UCSD-AML1 (cell line): ENCODE measurements around the gene IQCH.
"Not testable (repeated sequence)": the region's sequence is repeated elsewhere in the genome, so short reads cannot be mapped to it uniquely, and the experiment has no call there.

Experiments used
- DNase-seq: peaks from one replicate; lab custom pipeline; 2025; ENCODE audit not compliant: unreplicated experiment; lab: John Stamatoyannopoulos, UW

IQCH gene

DNA sequence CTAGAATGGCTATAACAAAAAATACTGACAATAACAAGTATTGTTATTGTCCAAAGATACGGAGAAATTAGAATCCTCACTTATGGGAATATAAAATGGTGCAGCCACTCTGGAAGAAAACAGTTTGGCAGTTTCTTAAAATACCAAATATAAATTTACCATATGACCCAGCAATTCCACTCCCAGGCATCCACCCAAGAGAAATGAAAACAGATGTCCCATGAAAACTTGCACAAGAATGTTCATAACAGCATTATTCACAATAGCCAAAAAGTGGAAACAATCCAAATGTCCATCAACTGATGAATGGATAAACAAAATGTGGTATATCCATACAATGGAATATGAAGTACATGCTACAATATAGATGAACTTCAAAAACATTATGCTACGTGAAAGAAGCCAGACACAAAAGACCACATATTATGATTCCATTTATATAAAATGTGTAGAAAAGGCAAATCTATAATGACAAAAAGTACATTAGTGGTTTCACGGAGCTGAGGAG is 9.6 kb upstream of the IQCH start:
- DNase-seq, result no peak

DNA sequence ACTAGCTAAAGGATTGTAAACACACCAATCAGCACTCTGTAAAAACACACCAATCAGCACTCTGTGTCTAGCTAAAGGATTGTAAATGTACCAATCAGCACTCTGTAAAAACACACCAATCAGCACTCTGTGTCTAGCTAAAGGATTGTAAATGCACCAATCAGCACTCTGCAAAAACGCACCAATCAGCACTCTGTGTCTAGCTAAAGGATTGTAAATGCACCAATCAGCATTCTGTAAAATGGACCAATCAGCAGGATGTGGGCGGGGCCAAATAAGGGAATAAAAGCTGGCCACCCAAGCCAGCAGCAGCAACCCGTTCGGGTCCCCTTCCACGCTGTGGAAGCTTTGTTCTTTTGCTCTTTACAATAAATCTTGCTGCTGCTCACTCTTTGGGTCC is 8.0 kb upstream of the IQCH start:
- not testable (repeated sequence) for DNase-seq

GRCh38 chr15:67248011-67248505 is 6.5 kb upstream of the IQCH start:
- no peak for DNase-seq

GRCh38 chr15:67249830-67250229 is 4.8 kb upstream of the IQCH start:
- no peak for DNase-seq

GRCh38 chr15:67251318-67251717 is 3.3 kb upstream of the IQCH start:
- no peak for DNase-seq

GRCh38 chr15:67253101-67253500 is 1.5 kb upstream of the IQCH start:
- DNase-seq, result no peak

GRCh38 chr15:67253549-67254237 is 893 bp upstream of the IQCH start:
- no peak for DNase-seq

GRCh38 chr15:67256051-67256450 is 1.5 kb downstream of the IQCH start:
- DNase-seq, result no peak

DNA sequence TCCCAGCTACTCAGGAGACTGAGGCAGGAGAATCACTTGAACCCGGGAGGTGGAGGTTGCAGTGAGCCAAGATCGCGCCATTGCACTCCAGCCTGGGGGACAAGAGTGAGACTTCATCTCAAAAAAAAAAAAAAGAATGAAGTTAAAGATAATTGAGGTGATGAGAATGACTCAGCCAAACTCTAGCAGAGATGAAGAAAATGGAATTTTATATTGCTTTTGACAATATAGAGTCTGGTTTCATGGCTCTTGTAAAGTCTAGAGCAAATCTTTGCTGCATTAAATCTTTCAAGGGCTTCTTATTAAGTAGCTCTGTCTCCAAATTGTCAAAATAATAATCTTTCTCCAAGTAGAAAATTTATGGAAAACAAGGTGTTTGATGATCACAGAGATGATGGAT is 3.8 kb downstream of the IQCH start:
- DNase-seq, result not testable (repeated sequence)

DNA sequence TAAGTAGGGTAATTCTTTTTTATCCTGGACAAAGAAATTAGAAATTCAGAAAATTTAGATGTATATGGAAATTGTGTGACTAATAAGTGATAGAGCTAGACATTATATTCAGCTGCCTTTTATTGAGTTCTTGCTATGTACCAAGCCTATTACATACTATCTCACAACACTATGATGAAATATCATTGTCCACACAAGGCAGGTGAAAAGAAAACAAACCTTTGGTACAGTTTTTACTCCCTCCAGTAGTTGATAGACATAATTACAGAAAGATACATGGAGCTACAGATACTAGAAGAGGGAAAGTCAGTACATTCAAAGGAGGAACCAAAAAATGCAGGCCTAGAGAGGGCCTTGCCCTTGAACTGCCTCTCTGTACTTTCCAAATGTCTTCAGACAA is 4.8 kb downstream of the IQCH start:
- DNase-seq, result no peak

DNA sequence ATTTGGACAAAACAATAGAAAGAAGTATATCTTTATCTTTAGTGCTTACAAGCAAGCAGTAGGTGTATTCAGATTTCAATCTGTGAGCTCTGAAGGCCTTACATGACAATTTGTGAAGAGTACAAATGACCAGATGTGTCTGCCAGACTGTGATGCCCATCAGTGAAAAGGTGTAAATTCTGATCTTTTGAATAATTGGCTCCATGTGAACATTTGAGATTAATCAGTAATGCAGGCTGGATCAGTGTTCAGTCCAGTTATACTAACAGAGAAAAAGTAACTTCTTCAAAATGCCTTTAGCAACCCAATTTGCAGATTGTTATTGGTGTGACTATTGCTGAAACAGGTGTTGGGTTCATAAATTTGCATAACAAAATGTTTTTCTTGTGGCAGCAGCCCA is 5.2 kb downstream of the IQCH start:
- no peak for DNase-seq

DNA sequence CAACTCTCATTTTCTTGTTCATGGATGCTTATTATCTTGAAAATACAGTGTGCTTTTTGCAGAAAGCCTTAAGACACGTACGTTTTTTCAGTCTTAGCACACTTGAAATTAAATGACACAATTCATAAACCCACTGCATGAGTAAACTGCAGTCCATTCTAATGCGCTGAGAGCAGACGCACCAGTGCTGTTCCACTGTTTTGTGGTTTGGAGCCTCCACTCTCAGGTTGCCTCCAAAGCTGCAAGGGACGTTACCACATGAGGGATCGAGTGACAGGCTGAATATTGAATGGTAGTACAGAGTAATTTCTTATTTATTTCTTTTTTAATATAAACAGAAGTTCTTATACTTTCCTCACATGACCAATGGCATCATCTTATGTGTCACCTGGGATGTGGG is 12.3 kb downstream of the IQCH start:
- no peak for DNase-seq

DNA sequence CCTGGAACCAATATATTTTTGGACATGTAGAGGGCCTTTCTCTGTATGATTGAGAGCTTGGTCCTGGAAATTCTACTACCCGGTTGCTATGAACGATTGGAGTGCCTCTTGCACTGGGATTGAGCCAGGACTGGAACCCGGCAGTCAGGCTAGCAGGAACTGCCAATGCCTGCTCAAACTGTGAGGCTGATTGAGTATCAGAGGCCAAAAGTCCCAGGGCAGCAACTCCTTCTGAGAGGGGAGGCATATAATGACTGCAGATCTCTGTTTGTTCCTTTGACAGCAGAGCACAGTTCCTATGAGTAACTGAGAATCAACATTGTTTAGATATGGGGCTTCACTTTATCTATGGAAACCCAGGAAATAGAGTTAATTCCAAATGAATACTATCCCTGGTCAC is 12.9 kb downstream of the IQCH start:
- no peak for DNase-seq

GRCh38 chr15:67267951-67268941 is 13.7 kb downstream of the IQCH start:
- DNase-seq, result no peak

GRCh38 chr15:67274236-67274635 is 19.6 kb downstream of the IQCH start:
- no peak for DNase-seq

- no peak for DNase-seq
Measured at GRCh38 chr15:67276666-67277065, 22.1 kb downstream of the IQCH start.

GRCh38 chr15:67280217-67280616 is 25.6 kb downstream of the IQCH start:
- no peak for DNase-seq

GRCh38 chr15:67281714-67282113 is 27.1 kb downstream of the IQCH start:
- no peak for DNase-seq

- not testable (repeated sequence) for DNase-seq
Measured at GRCh38 chr15:67285625-67286024, 31.0 kb downstream of the IQCH start.

GRCh38 chr15:67286400-67286799 is 31.8 kb downstream of the IQCH start:
- DNase-seq, result not testable (repeated sequence)

DNA sequence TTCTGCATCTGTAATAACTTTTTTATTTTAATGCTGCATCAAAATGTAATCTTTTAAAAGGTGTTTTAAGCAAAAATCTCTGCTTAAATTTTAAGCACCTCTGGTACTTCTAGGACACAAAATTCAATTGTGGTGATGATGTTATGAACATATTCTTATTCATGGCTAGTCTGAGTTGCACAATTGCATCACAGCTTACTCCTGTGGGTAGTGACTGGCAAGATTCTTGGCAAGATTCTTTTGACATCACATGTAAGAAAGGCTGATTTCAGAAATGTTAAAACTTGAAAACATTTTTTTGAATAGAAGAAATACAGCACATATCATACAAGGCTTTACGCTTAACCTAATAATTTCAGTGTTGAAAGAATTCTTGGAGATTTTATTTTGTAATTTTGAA is 35.7 kb downstream of the IQCH start:
- DNase-seq, result no peak

DNA sequence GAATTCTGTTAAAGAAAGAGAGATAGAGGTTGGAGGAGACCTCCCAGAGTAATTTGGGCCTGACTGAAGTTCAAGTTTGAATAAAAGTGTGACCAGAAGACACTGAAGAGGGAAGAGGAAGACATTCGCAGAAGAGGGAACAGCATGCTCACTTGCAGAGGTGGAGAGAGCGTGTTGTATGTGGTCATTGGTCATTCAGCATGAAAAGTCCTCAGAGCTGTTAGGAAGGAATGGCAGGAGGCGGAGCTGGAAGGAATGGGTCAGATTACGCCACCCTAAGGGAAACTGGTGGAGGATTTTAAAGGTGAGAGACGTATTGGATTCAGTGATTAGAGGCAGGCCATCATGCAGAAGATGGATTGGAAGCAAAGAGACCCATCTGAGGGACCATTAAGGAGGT is 41.6 kb downstream of the IQCH start:
- no peak for DNase-seq
